Amniotic epithelial cell (primary cell): Measurements from ENCODE around the gene FUT9.
"Not testable (repeated sequence)": the region's sequence is repeated elsewhere in the genome, so short reads cannot be mapped to it uniquely, and the experiment has no call there.

Source experiments
- DNase-seq: peaks from one replicate; pipeline ENCODE4 v3.0.0-alpha.2; 2010; ENCODE audit warnings: low read depth

The FUT9 gene

GRCh38 chr6:96186094-96186493 is 170.3 kb downstream of the FUT9 start:
- no peak for DNase-seq

GRCh38 chr6:96186516-96187195 is 170.9 kb downstream of the FUT9 start:
- no peak for DNase-seq

- DNase-seq, result no peak
Observed at GRCh38 chr6:96194675-96195074, 178.9 kb downstream of the FUT9 start.

- no peak for DNase-seq
Observed at GRCh38 chr6:96195272-96195671, 179.5 kb downstream of the FUT9 start.

GRCh38 chr6:96196633-96197032 is 180.9 kb downstream of the FUT9 start:
- no peak for DNase-seq

- no peak for DNase-seq
Observed at GRCh38 chr6:96197241-96197640, 181.5 kb downstream of the FUT9 start.

- DNase-seq, result no peak
Observed at GRCh38 chr6:96202571-96202970, 186.8 kb downstream of the FUT9 start.

- DNase-seq, result no peak
Observed at GRCh38 chr6:96211341-96211740, 195.6 kb downstream of the FUT9 start.

- no peak for DNase-seq
Observed at GRCh38 chr6:96212066-96212465, 196.3 kb downstream of the FUT9 start.

GRCh38 chr6:96213784-96214183 is 198.0 kb downstream of the FUT9 start:
- no peak for DNase-seq

- DNase-seq, result no peak
Observed at GRCh38 chr6:96223695-96224094, 207.9 kb downstream of the FUT9 start.

- DNase-seq, result no peak
Observed at GRCh38 chr6:96227135-96227534, 211.4 kb downstream of the FUT9 start.

GRCh38 chr6:96234444-96234843 is 218.7 kb downstream of the FUT9 start:
- no peak for DNase-seq

GRCh38 chr6:96235927-96236326 is 220.2 kb downstream of the FUT9 start:
- no peak for DNase-seq

GRCh38 chr6:96236471-96236870 is 220.7 kb downstream of the FUT9 start:
- no peak for DNase-seq

GRCh38 chr6:96237638-96238347 is 222.0 kb downstream of the FUT9 start:
- DNase-seq, result no peak

- no peak for DNase-seq
Observed at GRCh38 chr6:96246563-96246962, 230.8 kb downstream of the FUT9 start.

- DNase-seq, result no peak
Observed at GRCh38 chr6:96249755-96250154, 234.0 kb downstream of the FUT9 start.

GRCh38 chr6:96257751-96258150 is 242.0 kb downstream of the FUT9 start:
- no peak for DNase-seq

GRCh38 chr6:96260787-96261430 is 245.1 kb downstream of the FUT9 start:
- DNase-seq, result not testable (repeated sequence)
